ENCODE results near the gene KANSL1.

The KANSL1 gene

DNA sequence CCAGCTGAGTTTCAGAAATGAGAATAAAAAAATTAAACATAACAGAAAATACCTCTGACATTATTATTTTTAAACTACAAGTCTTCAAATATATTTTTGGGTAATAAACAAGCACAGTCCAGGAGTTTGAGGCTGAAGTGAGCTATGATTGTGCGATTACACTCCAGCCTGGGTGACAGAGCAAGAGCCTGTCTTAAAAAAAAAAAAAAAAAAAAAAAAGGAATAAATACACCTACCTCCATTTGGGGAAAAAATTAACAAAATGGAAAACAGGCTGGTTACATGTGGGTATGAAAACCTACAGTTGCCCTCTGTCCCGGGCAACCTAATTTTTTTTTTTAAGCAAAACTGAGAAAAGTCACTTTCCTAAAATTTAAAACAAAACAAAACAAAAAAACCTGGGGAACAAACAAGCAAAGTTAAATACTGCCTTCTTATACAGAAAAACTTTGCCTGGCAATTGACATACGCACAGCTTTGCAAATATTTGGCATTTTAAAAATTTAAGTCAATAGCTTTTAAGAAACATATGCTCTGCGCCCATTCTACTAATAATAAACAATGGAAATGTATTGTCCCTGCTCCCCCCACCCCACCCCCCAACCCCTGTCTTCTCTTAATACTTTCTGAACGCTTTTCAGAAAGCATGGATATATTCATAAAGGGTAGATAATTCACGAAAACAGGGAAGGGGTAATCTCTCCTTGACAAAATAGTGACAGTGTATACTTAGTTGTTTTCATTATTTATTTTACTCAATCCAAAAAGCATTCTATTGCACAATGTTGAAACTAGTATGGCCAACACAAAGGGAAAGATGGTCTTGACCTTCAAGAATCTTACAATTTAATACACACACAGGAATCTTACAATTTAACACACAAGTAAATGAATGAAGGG, 112.9 kb downstream of the KANSL1 start:
- no peak for DNase-seq (ENCODE audit: low read depth)

DNA sequence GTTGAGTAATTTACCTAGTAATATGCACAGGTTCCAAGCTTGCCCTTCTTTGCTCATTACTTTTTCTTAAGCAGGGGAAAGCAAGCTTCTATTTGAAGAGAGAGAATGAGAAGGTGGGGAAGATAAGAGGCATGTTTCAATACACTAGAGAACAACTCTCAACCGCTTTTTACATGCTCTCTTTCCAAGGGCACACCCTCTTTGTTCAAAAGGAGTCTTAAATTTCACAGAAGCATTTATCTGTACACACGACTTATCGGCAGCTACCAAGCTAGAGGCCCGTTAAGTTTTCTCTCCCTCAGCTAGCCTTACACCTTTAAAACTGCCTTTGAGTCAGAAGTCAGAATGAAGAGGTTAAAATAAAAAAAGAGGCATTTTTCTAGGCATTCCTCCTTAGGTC, 114.6 kb downstream of the KANSL1 start:
- no peak for DNase-seq (ENCODE audit: low read depth)

DNA sequence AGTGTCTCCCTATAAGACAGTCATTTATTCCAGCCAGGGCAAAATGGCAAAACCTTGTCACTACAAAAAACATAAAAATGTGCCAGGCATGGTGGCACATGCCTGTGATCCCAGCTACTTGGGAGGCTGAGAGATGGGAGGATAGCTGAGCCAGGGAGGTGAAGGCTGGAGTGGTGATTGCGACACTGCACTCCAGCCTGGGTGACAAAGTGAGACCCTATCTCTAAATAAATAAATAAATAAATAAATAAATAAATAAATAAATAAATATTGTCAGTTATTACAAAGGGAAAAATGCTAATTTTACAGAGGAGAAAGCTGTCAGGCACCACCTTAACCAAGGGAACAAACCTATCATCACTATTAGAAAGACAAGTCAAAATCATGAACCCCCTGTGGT, 118.7 kb downstream of the KANSL1 start:
- no peak for DNase-seq (ENCODE audit: low read depth)

DNA sequence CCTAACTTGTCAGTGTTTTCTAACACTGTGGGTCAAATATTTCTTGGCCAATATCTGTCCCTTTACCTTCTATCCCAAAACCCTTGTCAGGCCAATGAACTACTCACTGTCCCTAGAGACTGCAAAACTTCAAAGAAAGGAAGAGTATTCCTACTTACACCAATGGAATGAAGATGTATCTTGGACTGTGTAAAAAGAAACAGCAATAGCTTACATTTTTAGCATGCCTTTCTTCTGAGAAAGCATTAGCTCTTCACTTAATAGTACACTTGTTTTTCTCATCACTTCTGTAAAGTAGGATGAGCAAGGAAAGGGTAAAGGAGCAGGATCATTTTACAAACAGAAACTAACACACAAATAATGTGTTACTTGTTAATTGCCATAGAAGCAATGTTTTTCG, 120.2 kb downstream of the KANSL1 start:
- no peak for DNase-seq (ENCODE audit: low read depth)

DNA sequence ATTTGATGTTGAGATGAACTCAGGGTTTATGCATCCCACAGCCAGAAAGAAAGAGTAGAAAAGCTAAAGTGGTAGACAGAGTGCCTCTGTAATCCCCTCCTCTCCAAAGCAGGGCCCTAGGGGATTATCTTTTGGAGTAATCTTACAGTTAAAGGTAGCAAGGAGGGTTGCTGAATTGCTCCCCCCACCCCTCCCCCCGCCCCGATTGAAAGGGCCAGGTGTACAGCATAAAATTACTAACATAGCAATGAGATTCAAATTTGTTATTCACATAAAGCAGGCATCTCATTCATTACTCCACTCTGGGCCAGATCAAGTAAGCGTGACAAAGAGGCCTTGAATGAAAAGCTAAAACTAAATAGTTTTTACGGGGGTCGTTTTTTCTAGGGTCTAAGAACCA, 121.4 kb downstream of the KANSL1 start:
- no peak for DNase-seq (ENCODE audit: low read depth)

DNA sequence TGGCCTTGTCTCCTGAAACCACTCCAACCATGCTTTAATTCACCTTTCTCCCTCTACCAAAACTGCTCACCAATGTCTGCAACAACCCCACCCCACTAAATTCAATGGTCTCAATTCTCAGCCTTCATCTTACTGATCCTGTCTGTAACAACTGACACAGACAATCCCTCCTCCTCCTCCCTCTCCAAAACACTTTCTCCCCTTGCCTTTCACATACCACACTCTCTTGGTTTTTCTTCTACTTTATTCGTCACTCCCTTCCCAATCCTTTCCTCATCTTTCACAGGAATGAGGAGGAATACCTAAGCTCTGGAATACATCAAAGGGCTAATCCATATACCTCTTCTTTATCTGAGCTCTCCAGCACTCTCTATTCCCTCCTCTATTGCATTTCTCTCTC, 128.8 kb downstream of the KANSL1 start:
- DNase-seq (ENCODE audit: low read depth), result no peak

DNA sequence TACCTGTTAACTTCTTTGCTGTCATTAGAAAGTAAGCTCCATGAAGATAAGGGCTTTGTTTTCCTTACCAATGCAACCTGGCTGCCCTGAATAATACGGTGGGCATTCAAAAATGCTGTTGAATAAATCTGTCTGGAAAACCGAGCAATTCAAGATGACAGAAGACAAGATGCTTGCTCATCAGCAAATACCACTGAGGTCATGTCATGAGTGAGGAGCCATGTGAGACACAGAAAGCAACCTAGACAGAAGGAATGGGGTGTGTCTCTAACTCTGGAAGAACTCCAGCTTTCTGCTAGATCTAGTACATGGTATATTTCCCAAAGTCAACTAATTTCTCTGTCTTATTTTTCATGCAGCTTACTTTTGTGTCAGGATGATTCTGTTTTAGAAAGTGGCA, 130.0 kb downstream of the KANSL1 start:
- no peak for DNase-seq (ENCODE audit: low read depth)

DNA sequence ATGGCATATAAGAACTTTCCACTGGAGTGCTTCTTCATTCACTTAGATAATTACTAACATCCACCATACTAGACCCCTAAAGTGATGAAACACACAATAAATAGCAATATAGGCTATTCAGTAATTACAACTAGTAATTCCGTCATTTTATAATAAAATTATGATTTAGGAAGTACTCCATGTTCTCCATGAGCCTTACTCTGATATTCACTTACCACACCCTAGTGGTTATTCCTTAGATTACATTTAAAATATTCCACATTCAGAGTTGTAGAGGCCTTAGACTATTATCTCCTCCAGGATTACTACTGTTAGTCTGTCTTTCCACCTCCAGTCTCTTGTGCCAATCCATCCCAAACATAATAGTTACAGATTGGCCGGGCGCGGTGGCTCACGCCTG, 131.8 kb downstream of the KANSL1 start:
- DNase-seq (ENCODE audit: low read depth), result no peak

DNA sequence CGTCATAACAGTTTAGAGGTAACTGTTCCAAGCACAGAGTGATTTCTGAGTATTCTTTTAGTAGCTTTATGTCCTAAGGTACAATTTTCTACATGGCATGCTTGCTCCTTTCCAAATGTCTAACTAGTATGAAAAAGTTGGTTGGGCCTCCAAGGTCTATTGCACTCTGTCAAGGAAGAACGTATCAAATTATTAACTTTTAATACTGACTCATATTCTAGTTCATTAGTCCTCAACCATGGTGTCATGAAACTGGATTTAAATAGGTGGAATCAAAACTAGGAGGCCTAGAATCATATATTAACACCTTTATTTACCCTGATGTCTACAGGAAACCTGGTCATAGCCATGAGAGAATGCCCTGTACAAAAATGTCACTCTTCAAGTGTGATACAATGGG, 132.8 kb downstream of the KANSL1 start:
- no peak for DNase-seq (ENCODE audit: low read depth)

DNA sequence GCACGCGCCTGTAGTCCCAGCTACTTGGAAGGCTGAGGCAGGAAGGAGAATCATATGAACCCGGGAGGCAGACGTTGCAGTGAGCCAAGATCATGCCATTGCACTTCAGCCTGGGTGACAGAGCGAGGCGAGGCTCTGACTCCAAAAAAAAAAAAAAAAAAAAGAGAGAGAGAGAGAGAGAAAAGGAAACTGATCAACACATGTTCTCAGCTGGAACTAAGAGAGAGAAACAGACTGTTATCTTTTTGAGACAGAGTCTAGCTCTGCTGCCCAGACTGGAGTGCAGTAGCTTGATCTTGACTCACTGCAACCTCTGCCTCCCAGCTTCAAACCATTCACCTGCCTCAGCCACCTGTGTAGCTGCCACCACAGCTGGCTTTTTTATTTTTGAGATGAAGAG, 133.7 kb downstream of the KANSL1 start:
- DNase-seq (ENCODE audit: low read depth), result no peak

DNA sequence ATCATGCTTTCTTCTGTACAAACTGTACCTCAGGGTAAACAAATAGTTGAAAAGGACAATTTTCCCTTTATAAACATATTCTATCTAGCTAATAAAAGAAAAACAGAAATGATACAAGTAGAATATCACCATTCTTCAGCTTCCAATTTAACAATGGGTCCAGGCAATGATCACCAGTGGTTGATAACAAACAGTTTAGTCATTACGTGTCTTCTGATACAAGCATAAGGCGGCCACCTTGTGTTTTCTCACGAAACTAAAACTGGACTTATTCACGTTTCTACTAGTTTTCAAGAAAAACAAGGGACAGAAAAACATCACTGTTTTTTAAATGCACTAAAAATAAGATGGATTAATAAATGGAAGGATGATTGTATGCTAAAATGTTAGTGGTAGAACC, 135.9 kb downstream of the KANSL1 start:
- DNase-seq (ENCODE audit: low read depth), result no peak

DNA sequence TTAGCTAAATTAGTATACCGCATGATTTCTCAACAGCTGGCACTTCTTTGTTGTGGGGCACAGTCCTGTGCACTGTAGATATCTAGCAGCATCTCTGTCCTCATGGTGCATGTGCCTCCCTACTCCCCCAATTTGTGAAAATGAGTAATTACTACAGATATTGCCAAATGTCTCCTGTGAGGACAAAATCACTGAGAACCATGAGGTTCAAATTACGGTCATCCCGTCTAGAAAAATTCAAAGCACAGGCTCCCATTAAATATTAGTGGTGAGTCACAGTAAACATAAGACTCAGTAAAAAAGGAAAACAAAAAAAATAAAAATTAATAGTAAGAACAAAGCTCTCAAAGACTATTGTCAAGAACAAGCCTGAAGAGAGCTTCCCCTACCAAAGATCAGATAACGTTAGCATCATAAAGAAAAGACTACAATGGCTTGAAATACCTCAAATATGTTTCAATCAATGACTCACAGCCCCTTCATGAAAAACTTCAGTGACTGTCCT, 136.4 kb downstream of the KANSL1 start:
- DNase-seq (ENCODE audit: low read depth), result no peak

DNA sequence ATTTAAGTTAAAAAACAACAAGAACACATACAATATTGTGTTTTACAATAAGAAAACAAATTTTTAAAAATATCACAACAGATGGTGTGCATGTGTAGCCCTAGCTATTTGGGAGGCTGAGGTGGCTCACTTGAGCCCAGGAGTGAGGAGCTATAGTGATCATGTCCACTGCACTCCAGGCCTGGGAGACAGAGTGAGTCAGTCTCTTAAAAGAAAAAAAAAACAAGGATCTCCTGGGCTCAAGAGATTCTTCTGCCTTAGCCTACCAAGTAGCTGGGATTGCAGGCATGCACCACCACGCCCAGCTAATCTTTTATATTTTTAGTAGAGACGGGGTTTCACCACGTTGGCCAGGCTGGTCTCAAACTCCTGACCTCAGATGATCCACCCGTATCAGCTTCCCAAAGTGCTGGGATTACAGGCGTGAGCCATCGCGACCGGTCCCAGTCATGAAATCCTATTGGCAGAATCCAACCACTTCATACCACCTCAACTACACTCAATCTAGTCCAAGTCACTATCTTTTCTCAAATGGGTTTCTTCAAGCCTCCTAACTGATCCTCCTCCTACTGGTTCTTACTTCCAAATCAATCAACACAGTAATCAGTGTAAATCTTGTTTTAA, 139.2 kb downstream of the KANSL1 start:
- DNase-seq (ENCODE audit: low read depth), result no peak

DNA sequence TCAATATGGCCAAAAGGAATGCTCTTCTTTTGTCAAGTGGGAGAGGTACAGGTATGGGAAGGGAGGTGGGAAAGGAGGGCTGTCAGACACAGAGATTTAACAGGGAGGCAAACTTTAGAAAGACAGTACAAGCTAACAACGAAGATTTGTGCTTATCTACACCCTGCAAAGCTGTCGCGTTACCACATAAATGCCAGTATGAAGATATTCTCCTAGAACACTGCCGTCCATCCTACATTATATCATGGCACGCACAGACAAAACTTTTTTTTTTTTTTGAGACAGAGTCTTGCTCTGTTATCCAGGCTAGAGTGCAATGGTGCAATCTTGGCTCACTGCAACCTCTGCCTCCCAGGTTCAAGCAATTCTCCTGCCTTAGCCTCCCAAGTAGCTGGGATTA, 143.6 kb downstream of the KANSL1 start:
- DNase-seq (ENCODE audit: low read depth), result no peak

DNA sequence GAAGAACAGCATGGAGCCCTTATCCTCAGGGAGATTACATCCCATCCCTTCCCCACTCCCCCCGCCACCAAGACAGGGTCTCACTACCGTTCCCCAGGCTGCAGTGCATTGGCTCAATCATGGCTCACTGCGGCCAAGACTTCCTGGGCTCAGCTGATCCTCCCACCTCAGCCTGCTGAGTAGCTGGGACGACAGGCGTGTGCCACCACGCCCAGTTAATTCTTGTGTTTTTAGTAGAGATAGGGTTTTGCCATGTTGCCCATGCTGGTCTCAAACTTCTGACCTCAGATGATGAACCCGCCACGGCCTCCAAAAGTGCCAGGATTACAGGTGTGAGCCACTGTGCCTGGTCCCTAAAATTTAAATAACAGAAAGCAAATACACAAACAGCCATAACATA, 145.4 kb downstream of the KANSL1 start:
- no peak for DNase-seq (ENCODE audit: low read depth)

DNA sequence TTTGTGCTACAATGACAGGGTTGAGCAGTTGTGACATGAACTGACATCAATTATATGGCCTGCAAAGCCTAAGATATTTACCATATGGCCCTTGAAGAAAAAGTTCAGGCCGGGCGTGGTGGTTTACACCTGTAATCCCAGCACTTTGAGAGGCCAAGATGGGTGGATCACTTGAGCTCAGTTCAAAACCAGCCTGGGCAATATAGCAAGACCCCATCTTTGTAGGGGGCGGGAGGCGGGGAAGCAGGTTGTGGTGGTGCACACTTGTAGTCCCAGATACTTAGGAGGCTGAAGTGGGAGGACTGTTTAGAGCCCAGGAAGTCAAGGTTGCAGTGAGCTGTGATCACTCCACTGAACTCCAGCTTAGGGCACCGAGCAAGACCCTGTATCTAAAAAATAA, 145.8 kb downstream of the KANSL1 start:
- no peak for DNase-seq (ENCODE audit: low read depth)

DNA sequence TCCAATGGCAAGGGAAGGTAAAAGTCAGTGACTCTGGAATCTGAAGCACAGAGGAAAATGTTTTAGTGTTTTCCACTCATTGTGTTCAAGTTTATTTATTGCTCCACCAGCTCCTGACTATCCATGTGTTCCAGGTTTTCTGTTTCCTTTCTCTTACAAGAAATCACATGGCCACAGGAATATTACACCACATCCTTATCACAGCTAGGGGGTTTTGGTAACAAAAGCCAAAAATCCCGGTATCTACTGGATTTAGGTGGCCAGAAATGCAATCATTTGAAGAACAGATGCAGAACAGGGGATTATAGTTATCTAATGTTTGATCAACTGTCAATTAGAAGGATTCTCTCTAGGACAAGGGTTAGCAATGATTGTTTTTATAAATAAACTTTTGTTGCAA, 146.3 kb downstream of the KANSL1 start:
- no peak for DNase-seq (ENCODE audit: low read depth)

DNA sequence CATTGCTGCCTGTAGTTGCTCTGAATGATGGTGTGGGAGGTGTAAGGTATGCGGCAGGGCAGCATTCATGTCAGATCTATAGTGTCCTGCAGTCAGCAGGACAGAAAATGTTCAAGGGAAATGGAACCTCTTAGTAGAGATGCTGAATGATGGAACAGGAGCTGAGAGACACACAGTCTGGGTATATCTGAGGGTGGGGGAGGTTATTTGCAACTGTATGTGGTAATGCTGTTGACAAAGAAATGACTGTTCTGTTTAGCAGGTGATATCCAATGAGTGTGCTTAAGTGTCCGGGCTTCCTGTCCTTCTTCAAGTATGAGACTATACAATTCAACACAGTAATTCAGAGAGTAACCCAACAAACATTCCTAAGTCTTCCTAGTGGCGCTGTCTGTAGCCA, 147.6 kb downstream of the KANSL1 start:
- no peak for DNase-seq (ENCODE audit: low read depth)

DNA sequence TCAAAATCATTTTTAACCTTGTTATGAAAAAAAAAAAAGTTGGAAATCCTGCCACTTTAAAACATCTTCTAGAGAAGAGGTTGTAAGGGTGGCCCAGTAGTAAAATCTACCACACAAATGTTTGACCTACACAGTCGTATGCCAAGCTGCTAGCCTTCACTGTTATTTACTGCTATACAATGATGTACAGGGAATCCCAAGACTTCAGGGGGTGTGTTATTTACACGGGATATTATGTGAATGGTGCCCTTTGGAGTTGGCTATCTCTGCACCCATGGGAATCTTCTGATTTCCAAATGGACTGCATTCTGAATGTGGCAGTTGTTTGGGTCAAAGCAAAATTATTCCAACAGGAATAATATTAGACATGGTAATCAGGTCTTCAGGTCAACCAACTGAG, 148.2 kb downstream of the KANSL1 start:
- DNase-seq (ENCODE audit: low read depth), result no peak

DNA sequence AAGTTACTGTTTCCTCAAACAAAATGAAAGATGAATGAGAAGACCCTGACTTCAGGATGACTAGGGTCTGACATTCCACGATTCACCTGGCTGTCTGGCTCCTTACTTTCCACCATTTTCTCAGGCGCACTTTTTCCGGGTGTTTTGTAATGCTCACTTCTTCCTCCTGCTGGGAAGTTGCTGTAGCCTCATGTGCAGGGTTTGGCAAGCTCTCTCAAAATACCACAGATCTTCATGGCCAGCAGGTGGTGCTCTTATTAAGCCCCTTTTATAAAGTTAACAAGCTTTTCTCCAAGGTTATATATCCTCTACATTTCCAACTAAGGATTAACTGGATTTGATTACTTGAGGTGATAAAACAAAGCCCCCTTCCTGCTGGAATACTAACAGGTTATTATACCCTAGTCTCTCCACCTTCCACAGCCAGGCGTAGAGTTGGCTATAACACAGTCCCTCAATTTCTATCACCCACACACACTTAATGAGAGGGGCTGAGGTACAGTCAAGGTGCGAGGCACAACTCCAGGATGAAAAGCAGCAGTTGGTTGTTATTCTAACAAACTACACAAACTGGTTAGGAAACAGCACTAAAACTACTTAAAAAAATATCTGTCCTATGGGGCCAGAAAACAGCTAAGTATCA, 148.8 kb downstream of the KANSL1 start:
- DNase-seq (ENCODE audit: low read depth), result peak; percentile 42

DNA sequence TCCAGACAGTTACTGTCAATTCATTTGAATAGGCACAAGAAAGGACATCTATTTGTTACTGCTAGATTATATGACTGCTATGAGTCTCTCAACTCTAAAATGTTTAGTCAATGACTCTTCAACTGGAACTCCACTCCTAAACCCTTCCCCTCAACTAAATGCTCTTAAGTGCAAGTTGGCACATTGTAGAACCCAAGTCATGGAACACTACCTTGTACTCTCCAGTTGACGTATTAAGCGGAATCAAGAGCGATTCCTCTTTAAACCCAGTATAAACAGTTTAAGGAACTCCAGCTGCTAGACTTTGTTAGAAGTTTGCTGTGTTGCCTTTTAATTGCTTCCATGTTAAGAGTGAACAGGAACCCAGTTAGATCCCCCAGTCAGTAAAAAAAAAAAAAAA, 149.6 kb downstream of the KANSL1 start:
- no peak for DNase-seq (ENCODE audit: low read depth)

DNA sequence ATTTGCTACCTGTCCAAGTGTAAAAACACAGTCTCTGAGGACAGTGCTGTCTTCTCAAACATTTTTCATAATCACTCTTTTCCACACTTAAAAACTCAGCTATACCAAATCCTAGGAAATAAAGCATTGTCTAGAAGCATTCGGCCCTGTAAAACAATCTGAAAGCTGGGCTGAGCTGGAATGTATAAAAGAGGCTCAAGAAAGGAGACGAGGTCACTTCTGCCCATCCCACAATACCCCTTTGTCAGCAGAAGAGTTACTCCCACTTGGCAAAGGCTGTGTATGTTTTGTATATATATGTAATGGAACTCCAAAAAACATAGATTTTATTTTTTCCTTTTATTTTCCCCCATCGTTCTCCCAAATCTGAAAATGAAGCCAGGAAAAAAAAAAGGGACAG, 150.3 kb downstream of the KANSL1 start:
- DNase-seq (ENCODE audit: low read depth), result no peak

DNA sequence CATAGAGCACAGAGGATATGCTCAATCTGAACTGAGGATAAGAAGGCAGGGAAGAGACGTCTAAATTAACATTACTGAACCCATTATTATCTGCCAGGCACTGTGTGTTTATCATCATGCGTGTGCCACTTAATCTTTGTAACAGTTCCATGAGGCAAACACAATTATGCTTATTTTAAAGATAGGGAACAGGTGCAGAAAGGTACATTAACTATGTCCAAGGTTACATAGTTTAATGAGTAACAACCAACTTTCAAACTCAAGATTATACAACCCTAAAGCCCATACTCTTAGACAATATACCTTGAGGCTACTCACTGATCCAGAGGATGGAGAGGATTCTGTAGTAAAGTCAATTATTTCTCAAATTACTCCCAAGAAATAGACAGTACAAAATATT, 151.0 kb downstream of the KANSL1 start:
- no peak for DNase-seq (ENCODE audit: low read depth)

All from stimulated activated CD8-positive, alpha-beta memory T cell treated with anti-CD3 and anti-CD28 coated beads, Interleukin-12 subunit alpha, Interleukin-12 subunit beta, amount 100 ng/mL, for 1 hour (primary cell).